IPS-20b (cell line): ENCODE results near the gene PRDM7.

Experiments used
- H3K27ac ChIP-seq: one replicate; pipeline ENCODE4 v1.5.1; 2013; ENCODE audit warnings: low read length
- H3K27me3 ChIP-seq: 2 replicates; pipeline ENCODE4 v1.6.1; 2013; ENCODE audit warnings: mild to moderate bottlenecking, low read length, inconsistent platforms; ENCODE audit not compliant: insufficient read depth
- H3K36me3 ChIP-seq: 2 replicates; pipeline ENCODE4 v1.6.1; 2013; ENCODE audit warnings: low read depth, mild to moderate bottlenecking, inconsistent platforms, low read length, moderate library complexity; ENCODE audit not compliant: insufficient read depth
- H3K4me1 ChIP-seq: 2 replicates; pipeline ENCODE4 v1.6.1; 2013; ENCODE audit warnings: mild to moderate bottlenecking, control low read depth, inconsistent platforms, low read length, moderate library complexity; ENCODE audit not compliant: insufficient read depth
- H3K4me3 ChIP-seq: 2 replicates; pipeline ENCODE4 v1.5.1; 2013; ENCODE audit warnings: mild to moderate bottlenecking, low read length, inconsistent platforms
- H3K9ac ChIP-seq: 2 replicates; pipeline ENCODE4 v1.6.1; 2013; ENCODE audit warnings: low read depth, mild to moderate bottlenecking, inconsistent platforms, low read length, moderate library complexity
- H3K9me3 ChIP-seq: 2 replicates; pipeline ENCODE4 v1.6.1; 2013; ENCODE audit warnings: mild to moderate bottlenecking, low read depth, low read length, inconsistent platforms; ENCODE audit not compliant: insufficient read depth

The PRDM7 gene

DNA sequence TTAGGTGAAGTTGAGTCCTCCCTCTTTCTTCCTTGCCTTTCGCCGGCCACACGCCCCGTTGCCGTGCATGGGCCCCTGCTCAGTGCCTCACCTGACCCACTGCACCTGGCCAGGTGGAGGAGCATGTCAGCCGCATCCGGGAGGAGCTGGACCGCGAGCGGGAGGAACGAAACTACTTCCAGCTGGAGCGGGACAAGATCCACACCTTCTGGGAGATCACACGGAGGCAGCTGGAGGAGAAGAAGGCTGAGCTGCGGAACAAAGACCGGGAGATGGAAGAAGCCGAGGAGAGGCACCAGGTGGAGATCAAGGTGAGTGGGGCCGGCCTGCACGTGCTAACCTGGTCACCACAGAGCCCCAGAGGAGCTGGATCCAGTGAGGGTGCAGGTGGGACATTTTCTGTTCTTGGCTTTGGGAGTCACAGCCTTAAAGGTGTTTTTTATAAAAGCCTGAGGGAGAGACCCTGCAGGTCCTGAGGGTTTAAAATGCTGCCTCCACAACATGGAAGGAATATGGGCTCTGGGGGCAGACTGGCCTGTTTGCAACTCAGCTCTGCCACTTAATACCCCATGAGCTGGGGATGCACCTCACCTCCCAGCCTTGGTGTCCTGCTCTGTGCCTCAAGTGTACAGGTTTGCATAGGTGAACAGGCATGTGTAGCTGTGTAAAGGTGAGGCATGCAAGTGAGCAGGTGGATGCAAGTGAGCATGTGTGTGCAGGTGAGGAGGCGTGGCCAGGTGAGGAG, 45.8 kb downstream of the PRDM7 start:
- H3K4me3 ChIP-seq: no peak overlapping the region

DNA sequence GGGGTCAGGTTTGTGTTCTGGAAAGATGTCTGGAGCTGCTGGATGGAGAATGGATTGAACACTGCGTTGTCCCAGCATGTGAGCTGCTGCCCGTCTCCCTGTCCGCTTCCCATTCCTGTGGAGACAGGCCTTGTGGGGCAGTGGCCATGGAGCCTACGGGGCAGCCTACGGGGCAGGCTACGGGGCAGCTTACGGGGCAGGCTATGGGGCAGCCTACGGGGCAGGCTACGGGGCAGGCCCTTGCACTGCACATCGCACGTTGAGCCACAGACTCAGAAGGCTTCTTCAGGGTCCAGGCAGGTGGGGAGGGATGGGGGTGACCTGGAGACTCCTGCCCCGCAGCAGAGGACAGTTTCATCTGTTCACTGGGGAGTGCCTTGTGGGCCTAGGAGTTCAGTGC, 48.1 kb downstream of the PRDM7 start:
- no peaks in the 10 kb centered on the region; the same call in 1 of the 2 replicates for H3K4me1 ChIP-seq
- H3K36me3 ChIP-seq: peaks cover 20% of the 10 kb centered on the region; the same call in 1 of the 2 replicates
- H3K4me3 ChIP-seq: no peak overlapping the region
- no peak overlapping the region for H3K27ac ChIP-seq
- no peaks in the 10 kb centered on the region for H3K9me3 ChIP-seq
- H3K27me3 ChIP-seq: no peaks in the 10 kb centered on the region
- no peak overlapping the region; the same call in 1 of the 2 replicates for H3K9ac ChIP-seq

More for the DNA sequence above, 45.8 kb downstream of the PRDM7 start:
- H3K9me3 ChIP-seq: no peaks in the 10 kb centered on the region
- no peak overlapping the region for H3K27ac ChIP-seq
- peaks cover 27% of the 10 kb centered on the region for H3K36me3 ChIP-seq
- H3K27me3 ChIP-seq: no peaks in the 10 kb centered on the region
- H3K4me1 ChIP-seq: peaks cover 7% of the 10 kb centered on the region
- H3K9ac ChIP-seq: no peak overlapping the region

DNA sequence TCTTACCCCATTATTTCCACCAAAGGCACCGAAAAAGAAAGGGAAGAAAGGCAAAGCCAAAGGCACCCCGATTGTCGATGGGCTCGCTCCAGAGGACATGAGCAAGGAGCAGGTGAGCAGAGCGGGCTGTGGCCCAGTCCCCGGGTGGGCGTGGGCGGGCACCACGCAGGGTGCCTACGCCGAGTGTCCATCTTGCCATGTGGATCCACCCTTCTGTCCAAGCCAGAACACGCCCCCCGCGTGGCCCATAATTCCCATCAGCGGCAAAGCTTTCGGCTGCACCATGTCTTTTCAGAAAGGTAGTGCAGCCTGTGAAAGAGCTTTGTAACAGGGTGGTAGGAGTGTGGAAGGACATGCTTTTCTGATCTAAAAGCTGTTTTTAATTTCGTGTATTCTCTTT, 49.5 kb downstream of the PRDM7 start:
- no peaks in the 10 kb centered on the region for H3K9me3 ChIP-seq
- no peaks in the 10 kb centered on the region; the same call in 1 of the 2 replicates for H3K4me1 ChIP-seq
- H3K36me3 ChIP-seq: peaks cover 11% of the 10 kb centered on the region; the same call in 1 of the 2 replicates
- H3K27ac ChIP-seq: no peak overlapping the region
- no peak overlapping the region for H3K9ac ChIP-seq
- no peaks in the 10 kb centered on the region for H3K27me3 ChIP-seq
- H3K4me3 ChIP-seq: no peak overlapping the region

DNA sequence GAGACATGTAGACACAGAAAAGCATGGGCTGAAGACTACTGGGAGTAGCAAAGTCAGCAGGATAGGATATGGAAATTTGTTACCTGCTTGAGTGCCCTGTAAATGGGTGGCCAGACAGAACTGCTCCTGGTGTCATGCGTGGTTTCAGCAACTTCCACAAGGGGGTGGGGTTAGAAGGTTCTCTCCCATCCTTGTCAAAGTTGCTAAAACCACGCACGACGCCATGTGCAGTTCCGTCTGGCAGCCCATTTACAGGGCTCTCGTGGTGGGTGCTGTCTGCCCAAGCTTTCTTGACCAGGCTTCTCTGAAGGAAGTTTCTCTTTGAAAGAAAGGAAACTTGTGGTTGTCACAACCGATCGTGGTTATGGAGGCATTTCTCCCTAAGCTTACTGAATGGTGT, 51.0 kb downstream of the PRDM7 start:
- no peak overlapping the region for H3K4me3 ChIP-seq
- no peak overlapping the region for H3K27ac ChIP-seq
- no peaks in the 10 kb centered on the region for H3K36me3 ChIP-seq
- no peaks in the 10 kb centered on the region; the same call in 1 of the 2 replicates for H3K27me3 ChIP-seq
- H3K9me3 ChIP-seq: no peaks in the 10 kb centered on the region
- H3K9ac ChIP-seq: no peak overlapping the region
- peaks cover 9% of the 10 kb centered on the region for H3K4me1 ChIP-seq

DNA sequence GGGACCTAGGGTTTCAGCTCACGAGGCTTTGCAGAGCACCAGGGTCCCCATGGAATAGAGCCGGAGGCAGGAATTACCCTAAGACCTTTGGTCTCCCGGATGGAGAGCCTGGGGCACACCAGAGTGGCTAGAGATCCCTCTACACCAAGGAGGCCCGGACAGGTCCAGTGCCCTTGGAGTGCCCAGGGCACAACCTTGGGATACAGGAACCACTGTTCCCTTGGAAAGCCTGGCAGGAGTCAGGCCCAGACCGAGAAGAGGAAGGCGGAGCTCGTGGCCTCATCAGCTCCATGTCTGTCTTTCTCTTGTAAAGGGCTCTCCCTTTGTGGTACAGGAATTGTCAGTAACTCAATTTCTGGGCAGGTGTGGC, 54.1 kb downstream of the PRDM7 start:
- peak overlapping the region; percentile 21; the same call in 1 of the 2 replicates for H3K9ac ChIP-seq
- H3K27ac ChIP-seq: no peak overlapping the region
- no peak overlapping the region; the same call in 1 of the 2 replicates for H3K4me3 ChIP-seq
- no peaks in the 10 kb centered on the region for H3K36me3 ChIP-seq
- H3K27me3 ChIP-seq: peaks cover 10% of the 10 kb centered on the region
- no peaks in the 10 kb centered on the region for H3K9me3 ChIP-seq
- H3K4me1 ChIP-seq: peaks cover 17% of the 10 kb centered on the region

DNA sequence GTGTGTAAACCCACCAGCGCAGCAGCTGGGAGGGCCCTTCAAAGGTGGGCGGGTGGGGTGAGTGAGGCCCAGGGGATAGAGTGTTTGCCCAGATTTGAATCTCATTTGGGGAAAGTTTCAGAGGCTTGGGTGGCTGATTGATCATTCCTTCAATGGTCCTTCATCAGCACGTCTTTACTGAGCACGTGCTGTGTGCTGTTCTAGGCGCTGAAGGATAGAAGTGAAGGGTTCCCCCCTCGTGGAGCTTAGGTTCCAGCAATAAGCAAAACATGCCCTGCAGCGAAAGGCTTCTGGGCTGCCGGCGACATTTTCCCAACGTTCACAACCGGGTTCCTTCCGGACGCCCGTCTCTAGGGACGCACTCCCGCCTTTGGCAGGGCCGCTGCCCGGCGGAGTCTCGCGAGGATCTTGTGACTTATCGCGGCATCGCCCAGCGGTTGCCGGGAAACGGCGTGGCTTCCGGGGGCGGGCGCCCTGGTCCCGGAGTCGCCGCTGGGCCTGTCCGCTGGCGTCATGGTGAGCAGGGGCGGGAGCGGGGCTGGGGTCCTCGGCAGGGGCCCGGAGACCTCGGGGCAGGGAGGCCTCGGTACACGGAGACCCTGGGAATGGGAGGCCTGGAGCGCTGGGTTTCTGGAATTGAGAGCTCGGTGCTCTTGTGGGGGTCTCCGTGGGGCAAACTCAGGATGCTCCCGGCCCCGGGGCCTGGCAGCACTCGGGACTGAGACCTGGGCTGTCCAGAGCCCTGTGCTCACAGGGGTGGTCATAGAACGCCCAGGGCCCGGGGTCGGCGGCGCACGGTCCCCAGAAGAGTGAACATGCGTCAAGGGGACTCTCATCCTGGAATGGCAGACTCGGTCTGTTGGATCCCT, 54.7 kb downstream of the PRDM7 start:
- Histone ChIP-seq H3K9ac (peak overlapping the region; percentile 51; the same call in 1 of the 2 replicates), H3K9me3 (no peaks in the 10 kb centered on the region), H3K4me1 (peaks cover 21% of the 10 kb centered on the region), H3K4me3 (no peak overlapping the region; the same call in 1 of the 2 replicates), H3K27me3 (peaks cover 16% of the 10 kb centered on the region), H3K27ac (no peak overlapping the region), H3K36me3 (no peaks in the 10 kb centered on the region)

DNA sequence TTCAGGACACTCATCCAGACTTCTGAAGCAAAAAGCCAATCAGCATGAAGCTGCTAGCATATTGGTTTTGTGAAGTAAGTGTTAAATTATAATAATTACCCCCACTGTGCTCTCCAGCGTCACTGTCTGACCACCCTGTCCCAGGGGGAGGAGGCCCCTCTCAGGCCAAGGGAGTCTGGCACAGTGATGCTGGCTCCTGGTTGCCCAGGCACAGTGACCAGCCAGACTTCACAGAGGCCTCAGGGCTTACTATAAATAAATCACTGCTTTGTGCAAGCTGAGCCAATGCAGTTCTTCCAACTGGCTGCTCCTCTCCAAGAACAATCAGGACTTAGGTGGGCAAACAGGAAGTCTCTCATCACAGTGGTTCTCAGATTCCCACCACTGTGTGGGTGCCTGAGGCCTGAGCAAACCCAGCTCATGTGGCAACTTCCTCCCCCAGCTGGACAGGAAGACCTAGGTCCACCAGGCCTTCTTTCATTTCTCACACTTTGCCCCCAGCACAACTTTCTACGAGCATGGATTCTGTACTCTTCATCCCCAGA, 56.2 kb downstream of the PRDM7 start:
- H3K9ac ChIP-seq: peak overlapping the region; percentile 75; the same call in 1 of the 2 replicates
- H3K4me3 ChIP-seq: peak overlapping the region; percentile 72; the same call in 1 of the 2 replicates
- H3K36me3 ChIP-seq: no peaks in the 10 kb centered on the region; the same call in 1 of the 2 replicates
- H3K4me1 ChIP-seq: peaks cover 21% of the 10 kb centered on the region
- H3K27me3 ChIP-seq: peaks cover 16% of the 10 kb centered on the region
- H3K9me3 ChIP-seq: no peaks in the 10 kb centered on the region
- H3K27ac ChIP-seq: no peak overlapping the region

DNA sequence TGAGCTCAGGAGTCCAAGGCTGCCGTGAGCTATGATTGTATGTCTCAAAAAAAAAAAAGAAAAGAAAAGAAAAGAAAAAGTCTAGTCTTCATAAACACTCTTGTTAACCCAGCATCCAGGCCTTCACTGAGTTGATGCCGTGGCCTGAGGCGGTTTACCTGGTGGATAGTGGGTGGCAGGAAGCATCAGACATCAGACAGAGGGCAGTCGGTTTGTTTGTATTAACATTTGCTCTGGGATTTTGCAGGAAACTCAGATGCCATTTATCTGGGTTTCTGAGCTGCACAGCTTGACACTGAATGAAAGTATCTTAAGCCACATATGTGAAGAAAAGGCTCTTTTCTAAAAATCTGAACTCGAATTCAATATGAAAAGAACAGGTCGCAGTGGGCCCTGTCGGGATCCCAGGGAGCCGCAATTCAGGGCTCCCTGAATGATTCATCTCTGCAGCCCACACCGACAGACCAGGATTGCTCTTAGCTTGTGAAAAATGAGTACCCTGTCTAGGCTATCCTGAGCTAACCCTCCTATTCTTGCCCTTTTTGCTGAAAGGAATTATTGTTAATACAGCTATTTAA, 56.8 kb downstream of the PRDM7 start:
- Histone ChIP-seq H3K9ac (peak overlapping the region; percentile 75; the same call in 1 of the 2 replicates), H3K4me3 (peak overlapping the region; percentile 72), H3K36me3 (peaks cover 4% of the 10 kb centered on the region), H3K4me1 (peaks cover 21% of the 10 kb centered on the region), H3K27me3 (peaks cover 16% of the 10 kb centered on the region), H3K9me3 (no peaks in the 10 kb centered on the region), H3K27ac (no peak overlapping the region)

DNA sequence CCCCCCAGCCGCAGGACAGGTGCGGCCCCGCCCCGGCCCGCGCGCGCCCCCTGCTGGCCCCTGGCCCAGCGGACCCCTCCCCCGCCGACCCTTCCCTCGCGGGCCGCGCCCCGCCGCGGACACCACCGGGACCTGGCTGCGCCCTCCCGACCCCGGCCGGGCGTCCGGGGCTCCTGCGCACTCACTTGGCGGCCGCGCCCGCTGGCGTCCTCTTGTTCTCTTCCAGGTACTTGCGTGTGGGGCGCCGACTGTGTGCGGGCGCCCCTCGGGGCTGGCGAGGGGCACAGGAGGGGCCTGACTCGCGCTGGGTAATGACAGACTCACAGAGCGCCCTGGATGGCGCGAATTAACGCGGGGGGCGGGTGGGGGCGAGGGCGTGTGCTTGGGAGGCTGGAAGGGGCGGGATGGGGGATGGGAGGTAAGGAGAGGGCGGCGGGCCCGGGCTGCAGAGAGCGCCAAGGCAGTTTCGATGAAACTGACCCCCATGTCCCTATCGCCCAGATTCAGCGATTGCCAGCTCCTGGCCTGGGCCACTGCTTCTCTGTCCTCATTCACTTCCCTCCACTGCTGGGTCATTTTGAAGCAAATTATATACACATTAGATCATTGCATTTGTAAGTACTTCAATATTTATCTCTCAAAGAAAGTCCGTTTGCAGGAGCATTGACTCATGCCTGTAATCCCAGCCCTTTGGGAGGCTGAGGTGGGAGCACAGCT, 57.4 kb downstream of the PRDM7 start:
- peaks cover 16% of the 10 kb centered on the region for H3K27me3 ChIP-seq
- H3K27ac ChIP-seq: no peak overlapping the region

DNA sequence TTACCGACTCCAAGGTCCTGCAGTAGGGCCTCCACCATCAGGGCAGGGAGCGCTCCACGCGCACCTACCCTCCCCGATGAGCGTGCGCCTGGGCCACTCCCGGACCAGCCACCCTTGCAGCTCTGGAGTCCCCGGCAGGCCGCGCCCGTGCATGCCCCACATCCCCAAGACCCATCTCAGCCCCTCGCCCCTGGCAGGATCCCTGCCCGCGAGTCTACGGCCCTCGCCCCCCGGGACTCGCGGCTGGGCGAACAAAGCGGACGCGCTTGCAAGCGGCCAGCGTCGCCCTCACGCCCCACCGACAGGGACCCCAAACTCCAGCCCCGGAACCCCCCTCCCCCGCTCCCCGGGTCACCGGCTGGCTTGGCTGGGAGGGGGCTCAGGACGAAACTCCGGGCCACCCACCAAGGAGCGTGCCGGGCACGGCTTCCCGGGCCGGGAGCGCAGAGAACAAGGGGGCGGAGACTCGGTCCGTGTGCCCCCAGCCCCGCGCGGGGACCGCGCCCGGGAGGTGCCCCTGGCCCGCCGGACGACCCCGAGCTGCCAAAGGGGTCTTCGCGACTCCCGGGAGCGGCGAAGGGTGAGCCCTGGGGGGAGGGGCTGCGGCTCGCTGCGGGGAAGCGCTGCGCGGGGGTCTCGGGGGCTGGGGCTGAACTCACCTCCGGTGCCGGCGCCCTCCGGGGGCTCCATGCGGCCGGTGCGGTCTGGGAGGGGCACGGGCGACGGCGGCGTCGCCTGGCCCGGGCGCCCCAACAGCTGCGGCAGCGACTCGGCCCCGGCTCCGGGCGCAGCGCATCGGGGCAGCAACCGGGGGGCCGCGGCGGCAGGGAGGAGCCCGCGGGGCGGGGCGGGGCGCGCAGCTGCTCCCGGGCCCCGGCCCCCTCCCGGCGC, 58.2 kb downstream of the PRDM7 start, which contains the start of gene DBNDD1:
Gene DBNDD1, minus strand, starts transcription at position 805 of the 891 bp plus-strand sequence. Its CDS starts 115 bp downstream, at position 690.
- H3K36me3 ChIP-seq: peaks cover 8% of the 10 kb centered on the region
- H3K4me3 ChIP-seq: peak within 1 kb of the TSS; percentile 82
- H3K9me3 ChIP-seq: no peaks in the 10 kb centered on the region
- H3K27ac ChIP-seq: no peak within 1 kb of the TSS
- H3K9ac ChIP-seq: peak within 1 kb of the TSS; percentile 79; the same call in 1 of the 2 replicates
- H3K27me3 ChIP-seq: peaks cover 16% of the 10 kb centered on the region
- H3K4me1 ChIP-seq: peaks cover 21% of the 10 kb centered on the region

More for the DNA sequence above, 57.4 kb downstream of the PRDM7 start:
- Histone ChIP-seq H3K36me3 (peaks cover 8% of the 10 kb centered on the region), H3K4me3 (peak overlapping the region; percentile 72), H3K9me3 (no peaks in the 10 kb centered on the region), H3K4me1 (peaks cover 21% of the 10 kb centered on the region), H3K9ac (peak overlapping the region; percentile 75; the same call in 1 of the 2 replicates)
